VCaP (cell line): ENCODE measurements around the gene BIVM.

ENCODE experiments used
- H3K27ac ChIP-seq: fragments of 450-650 bp; 2 replicates; pipeline ENCODE4 v1.5.1; 2017
- CTCF ChIP-seq: fragments of 450-650 bp; conservative IDR thresholded peaks from 2 replicates; pipeline ENCODE4 v1.5.1; 2017; ENCODE audit warnings: mild to moderate bottlenecking, moderate library complexity

The BIVM gene

GRCh38 chr13:102793611-102794355, 5.1 kb upstream of the BIVM start:
- no peak for TF ChIP-seq CTCF
- no peak overlapping the region for H3K27ac ChIP-seq

DNA sequence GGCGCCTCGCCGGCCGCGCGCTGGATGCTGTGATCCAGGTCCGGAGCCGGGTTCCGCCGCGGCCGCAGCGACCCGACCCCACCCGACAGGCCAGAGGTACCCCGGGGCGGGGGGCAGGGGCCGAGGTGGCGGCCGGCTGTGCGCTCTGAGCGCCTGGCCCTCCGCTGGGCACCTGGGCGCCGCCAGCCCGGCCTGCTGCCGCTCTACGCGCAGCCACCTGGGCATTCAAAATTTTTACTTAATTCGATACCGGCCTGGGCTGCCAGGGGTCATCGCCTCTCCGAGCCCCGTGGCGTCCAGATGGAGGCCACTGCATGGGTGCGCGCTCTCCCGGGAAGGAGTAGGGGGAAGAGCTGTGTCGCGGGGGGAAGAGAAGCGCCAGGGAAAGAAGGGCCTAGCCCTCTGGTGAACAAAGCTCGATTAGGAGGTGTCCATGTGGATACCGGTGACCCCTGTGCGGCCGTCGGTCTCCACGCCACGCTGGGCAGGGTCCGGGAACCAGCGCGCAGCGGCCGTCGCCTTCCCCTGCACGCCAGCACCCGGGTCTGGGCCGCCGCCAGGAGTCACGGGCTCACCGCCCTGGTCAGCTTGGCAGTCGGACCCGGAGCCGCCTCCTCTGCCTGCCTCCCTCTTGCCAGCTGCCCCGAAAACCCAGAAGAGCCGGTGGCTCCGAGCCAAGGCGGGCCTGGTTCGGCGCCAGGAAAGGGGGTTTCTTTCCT, 666 bp downstream of the BIVM start:
- peak overlapping the region; percentile 87 for H3K27ac ChIP-seq
- TF ChIP-seq CTCF: no peak

GRCh38 chr13:102800145-102801041, 1.5 kb downstream of the BIVM start:
- H3K27ac ChIP-seq: peak overlapping the region; percentile 87
- TF ChIP-seq CTCF: peak; percentile 92

- H3K27ac ChIP-seq: no peak overlapping the region
- TF ChIP-seq CTCF: no peak
Observed at GRCh38 chr13:102805680-102806079, 6.8 kb downstream of the BIVM start.

GRCh38 chr13:102807699-102808098, 8.8 kb downstream of the BIVM start:
- TF ChIP-seq CTCF: no peak
- no peak overlapping the region for H3K27ac ChIP-seq

GRCh38 chr13:102812611-102813287, 13.8 kb downstream of the BIVM start:
- no peak for TF ChIP-seq CTCF

More at GRCh38 chr13:102812611-102813287, 13.8 kb downstream of the BIVM start:
- no peak overlapping the region for H3K27ac ChIP-seq
